GM19468 (cell line): Measurements from ENCODE around the gene IMMP1L.

Experiments
- ATAC-seq: cut with Tn5 transposase; IDR thresholded peaks from one replicate; pipeline ENCODE4 v1.9.1; 2021; ENCODE audit warnings: mild to moderate bottlenecking, moderate library complexity, moderate number of reproducible peaks; ENCODE audit not compliant: unreplicated experiment; ENCODE audit errors: extremely low read depth

The IMMP1L gene

GRCh38 chr11:31478223-31478590 lies 31.2 kb downstream of the IMMP1L start:
- ATAC-seq: no peak

GRCh38 chr11:31477528-31478222 lies 31.7 kb downstream of the IMMP1L start:
- no peak for ATAC-seq

- ATAC-seq: no peak
Observed at GRCh38 chr11:31474083-31474482, 35.3 kb downstream of the IMMP1L start.

GRCh38 chr11:31464436-31464835 lies 45.0 kb downstream of the IMMP1L start:
- no peak for ATAC-seq

GRCh38 chr11:31455177-31455576 lies 54.2 kb downstream of the IMMP1L start:
- ATAC-seq: no peak

DNA sequence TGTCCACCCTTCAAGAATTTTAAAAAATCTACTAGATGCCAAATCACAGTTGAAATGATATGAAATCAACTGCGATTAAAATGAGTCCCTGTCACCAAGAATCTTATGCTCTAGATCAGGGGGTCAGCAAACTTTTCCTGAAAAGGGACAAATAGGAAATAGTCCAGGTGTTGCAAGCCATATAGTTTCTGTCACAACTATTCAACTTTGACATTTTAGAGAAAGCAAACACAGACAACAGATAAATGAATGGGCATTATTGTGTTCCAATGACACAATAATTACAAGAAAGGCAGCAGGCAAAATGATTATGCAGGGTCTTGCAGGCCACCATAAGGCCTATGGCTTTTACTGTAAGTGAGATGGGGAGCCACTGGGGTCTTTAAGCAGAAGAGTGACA lies 58.6 kb downstream of the IMMP1L start:
- no peak for ATAC-seq

GRCh38 chr11:31449040-31449439 lies 60.4 kb downstream of the IMMP1L start:
- no peak for ATAC-seq

- ATAC-seq: no peak
Observed at GRCh38 chr11:31445621-31446020, 63.8 kb downstream of the IMMP1L start.

GRCh38 chr11:31443802-31444201 lies 65.6 kb downstream of the IMMP1L start:
- ATAC-seq: no peak

DNA sequence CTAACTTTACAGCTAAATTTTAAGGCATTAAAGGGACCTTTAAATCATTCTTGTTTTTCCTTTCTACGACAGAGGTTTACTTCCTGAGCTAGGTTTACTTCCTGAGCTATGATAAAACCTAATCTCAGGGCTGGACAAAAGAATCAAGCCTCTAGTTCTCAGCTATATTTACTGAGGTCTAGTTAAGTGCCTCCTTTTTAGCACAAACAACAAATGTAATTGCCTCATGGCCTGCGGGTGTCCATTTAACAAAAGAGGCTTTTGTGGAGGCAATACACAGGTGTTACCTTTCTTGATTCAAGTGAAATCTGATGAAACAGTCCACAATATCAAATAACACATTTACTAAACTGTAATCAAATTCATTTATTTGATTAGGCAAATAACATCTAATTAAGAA lies 67.3 kb downstream of the IMMP1L start:
- ATAC-seq: no peak

- no peak for ATAC-seq
Observed at GRCh38 chr11:31441296-31441695, 68.1 kb downstream of the IMMP1L start.

DNA sequence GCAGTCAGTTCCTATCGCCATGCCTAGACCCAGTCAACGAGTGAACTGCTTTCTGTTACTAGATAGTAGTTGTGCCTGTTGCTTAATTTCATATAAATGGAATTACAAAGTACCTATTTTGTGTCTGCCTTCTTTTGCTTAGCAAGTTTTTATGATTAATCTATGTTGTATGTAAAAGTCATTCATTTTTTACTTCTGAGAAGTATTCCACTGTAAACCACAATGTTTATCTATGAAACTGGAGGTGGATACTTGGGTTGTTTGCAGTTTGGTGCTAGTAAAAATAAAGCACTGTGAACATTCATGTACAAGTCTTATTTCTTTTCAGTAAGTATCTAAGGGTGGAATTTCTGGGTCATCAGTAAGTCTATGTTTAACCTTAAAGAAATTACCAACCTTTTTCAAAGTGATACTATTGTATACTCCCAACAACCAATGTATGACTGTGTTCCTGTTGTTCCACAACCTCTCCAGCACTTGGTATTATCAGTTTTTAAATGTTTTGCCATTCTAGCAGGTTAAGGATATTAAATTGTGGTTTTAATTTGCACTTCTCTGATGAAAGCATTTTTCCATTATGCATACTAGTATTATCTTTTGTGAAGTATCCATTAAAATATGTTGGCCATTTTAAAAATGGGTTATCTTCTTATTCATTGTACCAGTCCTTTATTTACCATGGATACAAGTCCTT lies 71.5 kb downstream of the IMMP1L start:
- no peak for ATAC-seq

DNA sequence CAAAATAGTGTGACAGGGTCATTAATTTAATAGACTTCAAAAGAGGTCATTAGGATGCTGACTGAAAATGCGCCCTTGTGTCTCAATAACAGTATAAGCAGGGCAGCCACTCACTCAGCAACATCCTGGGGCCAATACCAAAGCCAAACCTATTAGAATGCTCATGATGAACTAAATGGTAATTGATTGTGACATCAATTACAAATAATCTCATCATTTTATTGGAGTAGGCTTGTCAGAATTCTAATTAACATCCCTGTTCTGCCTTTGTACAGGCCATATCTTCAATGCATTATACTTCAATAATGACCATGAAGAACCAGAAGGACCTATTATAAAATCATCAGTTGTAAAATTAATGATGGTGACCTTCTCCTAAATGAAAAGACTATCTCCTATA lies 75.6 kb downstream of the IMMP1L start:
- no peak for ATAC-seq

DNA sequence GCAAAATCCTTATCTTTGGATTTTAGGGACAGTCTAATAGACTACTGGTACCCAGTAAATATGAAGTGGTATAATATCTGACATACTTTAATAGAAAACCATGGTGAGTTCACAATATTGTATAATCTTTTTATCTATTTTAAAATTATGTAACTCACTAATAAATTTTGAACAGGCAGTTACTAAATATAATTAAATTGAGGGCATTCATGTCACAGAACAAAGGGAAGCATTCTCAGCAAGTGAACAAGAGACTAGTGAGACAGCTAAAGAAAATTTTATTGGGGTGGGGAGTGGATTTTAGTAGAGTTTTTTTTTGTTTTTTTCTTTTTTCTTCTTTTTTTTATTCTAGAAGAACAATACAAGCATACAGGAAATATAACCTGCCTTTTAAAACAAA lies 84.8 kb downstream of the IMMP1L start:
- ATAC-seq: no peak

- ATAC-seq: no peak
Observed at GRCh38 chr11:31422703-31423102, 86.7 kb downstream of the IMMP1L start.

DNA sequence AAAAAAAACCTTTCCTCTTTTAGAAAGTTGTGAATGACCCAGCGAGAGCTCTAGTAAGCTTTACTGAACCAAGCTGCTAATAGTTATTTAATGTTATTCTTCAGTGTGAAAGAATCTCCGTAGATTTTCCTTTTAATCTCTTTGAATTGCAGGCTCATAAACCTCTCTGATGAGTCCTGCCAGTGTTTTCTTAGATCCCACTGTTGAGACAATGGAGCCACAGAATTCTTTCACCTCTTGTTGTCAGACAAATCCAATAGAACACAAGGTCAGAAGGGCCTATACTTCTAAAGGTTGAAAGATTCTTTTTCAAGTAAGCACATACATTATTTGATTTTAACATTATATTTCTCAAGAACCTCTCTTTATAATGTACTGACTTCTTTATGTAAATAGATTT lies 87.6 kb downstream of the IMMP1L start:
- ATAC-seq: no peak

DNA sequence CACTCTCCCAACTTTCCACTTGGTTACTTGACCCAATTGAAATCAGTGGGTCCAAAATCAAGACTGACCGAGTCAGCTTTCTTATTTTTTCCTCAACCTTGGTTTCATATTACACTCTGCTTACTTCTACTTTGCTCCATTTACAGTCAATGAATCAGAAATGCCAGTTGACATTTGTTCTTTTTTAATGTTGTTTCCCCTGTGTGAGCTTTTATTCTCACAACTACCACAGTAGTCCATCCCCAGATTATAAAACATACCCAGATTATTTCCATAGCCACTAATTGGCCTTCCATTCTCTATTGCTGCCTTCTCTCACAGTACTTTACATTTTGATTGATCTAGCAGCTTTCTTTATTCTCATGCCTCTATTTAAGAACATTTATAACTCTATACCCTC lies 89.8 kb downstream of the IMMP1L start:
- ATAC-seq: no peak

GRCh38 chr11:31419138-31419537 lies 90.3 kb downstream of the IMMP1L start:
- no peak for ATAC-seq

DNA sequence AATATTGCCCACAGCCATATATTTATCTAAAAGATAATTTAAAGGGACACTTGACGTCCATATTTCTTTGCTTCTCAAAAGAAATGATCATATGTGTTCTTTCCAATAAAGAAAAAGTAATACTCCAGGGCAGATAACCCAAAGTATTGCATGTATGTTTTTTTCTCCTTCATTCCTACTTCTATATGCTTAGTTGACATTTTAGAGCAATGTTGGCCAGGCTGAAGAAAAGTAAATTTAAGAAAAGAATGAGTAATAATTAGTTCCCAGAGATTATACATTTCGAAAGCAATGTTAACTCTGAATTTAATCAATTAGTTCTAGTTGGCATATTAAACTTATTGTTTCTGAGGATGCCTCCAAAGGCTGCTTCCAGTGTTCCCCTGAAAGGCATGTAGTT lies 91.6 kb downstream of the IMMP1L start:
- no peak for ATAC-seq

- no peak for ATAC-seq
Observed at GRCh38 chr11:31417357-31417756, 92.1 kb downstream of the IMMP1L start.

DNA sequence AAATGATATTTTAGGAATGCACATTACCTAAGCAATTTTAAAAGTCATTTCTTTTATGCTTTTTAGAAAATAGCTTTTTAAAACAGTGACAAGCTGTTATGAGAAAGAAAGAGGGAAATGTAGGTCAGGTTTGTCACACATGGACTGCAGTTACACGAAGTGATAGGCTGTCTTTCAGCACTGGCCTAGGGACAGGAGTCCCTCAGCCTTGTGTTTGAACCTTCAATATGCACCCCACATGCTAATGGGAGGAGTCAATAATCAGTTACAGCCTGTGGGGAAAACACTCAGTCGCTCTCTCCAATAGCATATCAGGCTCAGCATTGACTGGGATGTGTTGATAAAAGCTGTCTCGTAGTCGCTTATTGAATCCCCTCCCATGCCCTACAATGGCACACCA lies 94.0 kb downstream of the IMMP1L start:
- ATAC-seq: no peak

DNA sequence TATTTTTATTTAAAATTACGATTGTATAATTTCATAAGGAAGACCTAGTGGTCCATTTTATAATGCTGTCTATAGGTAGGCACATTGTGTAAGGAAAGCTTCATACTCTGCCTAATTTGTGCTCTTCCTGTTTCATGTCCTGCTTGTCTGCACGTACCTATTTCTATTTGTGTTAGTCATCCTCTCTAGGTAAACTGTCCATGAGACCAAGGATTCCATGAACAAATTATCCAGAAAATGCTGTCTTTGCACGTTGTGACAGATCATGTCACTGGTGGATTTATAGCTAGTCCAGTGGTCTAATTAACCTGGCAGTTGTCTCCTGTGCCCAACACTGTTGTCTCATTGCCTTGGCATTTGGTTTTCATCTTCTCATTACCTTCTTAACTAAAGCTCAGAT lies 95.1 kb downstream of the IMMP1L start:
- no peak for ATAC-seq
